Erythroblast (primary cell): Measurements from ENCODE around the gene ARRB1.
A peak's percentile ranks its signal among the peaks of the same experiment; 100 is the strongest.

Experiments used
- DNase-seq, 2 experiments: peaks; one replicate each; lab custom pipeline; 2025; lab: John Stamatoyannopoulos, UW
- GATA1 ChIP-seq: IDR thresholded peaks from 2 replicates; pipeline ENCODE4 v1.6.1; 2011; ENCODE audit warnings: low read depth, mild to moderate bottlenecking, control low read depth, low read length, moderate library complexity
- POLR2A ChIP-seq: IDR thresholded peaks from 2 replicates; pipeline ENCODE4 v1.6.1; 2011; ENCODE audit warnings: mild to moderate bottlenecking, low read length

Gene ARRB1

DNA sequence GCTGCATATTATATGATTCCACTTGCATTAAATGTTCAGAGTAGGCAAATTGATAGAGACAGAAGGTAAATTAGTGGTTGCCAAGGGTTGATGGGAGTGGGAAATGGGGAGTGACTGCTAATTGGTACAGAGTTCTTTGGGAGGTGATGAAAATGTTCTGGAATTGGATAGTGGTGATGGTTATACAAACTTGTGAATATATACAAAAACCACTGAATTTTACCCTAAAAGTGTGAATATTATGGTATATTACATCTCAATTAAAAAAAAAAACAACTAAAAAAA lies 52.5 kb downstream of the ARRB1 start:
- no peak for DNase-seq
- no peak for TF ChIP-seq GATA1
- no peak for TF ChIP-seq POLR2A

DNA sequence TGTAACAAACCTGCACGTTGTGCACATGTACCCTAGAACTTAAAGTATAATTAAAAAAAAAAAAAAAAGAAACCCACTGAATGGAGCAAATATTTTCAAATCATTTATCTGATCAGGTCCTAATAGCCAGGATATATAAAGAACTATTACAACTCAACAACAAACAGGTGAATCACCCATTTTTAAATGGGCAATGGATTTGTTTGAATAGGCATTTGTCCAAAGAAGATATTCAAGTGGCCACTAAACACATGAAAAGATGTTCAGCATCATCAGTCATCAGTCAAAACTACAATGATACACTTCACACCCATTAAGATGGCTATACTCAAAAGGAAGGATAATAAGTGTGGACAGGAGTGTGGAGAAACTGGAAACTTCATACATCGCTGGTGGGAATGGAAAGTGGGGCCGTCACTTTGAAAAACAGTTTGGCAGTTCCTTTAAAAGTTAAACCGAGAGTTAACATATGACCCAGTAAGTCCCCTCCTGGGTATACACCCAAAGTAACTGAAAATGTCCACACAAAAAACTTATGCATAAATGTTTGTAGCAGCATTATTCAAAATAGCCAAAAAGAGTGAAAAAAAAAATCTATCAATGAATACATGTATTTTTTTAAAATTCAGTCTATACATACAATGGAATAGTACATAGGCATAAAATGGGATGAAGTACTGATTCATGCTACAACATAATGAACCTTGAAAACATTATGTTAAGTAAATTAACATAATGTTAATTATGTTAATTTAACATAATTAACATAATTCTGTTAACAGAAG lies 53.1 kb downstream of the ARRB1 start:
- no peak for DNase-seq
- TF ChIP-seq POLR2A (no peak), GATA1 (no peak)

GRCh38 chr11:75293903-75294302 lies 57.6 kb downstream of the ARRB1 start:
- no peak for TF ChIP-seq POLR2A
- no peak for TF ChIP-seq GATA1
- DNase-seq = no peak

- TF ChIP-seq GATA1 (no peak), POLR2A (no peak)
- DNase-seq = no peak
Measured at GRCh38 chr11:75292943-75293342, 58.5 kb downstream of the ARRB1 start.

GRCh38 chr11:75291741-75292140 lies 59.7 kb downstream of the ARRB1 start:
- no peak for TF ChIP-seq POLR2A
- no peak for TF ChIP-seq GATA1
- DNase-seq = no peak

DNA sequence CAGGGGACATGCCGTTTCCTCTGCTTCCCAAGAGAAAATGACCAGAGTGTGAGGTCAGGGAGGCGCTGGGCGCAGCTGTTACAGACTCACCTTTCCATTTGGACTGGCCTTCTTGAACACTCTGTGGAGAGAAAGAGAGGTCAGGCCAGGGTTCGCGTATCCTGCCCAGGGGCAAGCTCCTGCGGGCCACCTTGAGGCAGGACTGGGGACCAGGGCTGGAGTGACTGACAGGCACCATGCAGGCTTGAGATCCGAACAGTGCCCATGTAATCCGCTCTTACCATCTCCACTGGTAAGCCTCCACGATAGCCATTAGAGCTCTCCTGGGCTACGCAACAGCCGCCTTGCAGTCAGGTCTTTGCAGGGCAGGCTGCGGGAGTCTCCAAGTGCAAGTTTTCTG lies 61.5 kb downstream of the ARRB1 start:
- no peak for TF ChIP-seq POLR2A
- TF ChIP-seq GATA1 = no peak
- DNase-seq = no peak

- TF ChIP-seq POLR2A (no peak), GATA1 (no peak)
Measured at GRCh38 chr11:75289511-75289760, 62.0 kb downstream of the ARRB1 start.

DNA sequence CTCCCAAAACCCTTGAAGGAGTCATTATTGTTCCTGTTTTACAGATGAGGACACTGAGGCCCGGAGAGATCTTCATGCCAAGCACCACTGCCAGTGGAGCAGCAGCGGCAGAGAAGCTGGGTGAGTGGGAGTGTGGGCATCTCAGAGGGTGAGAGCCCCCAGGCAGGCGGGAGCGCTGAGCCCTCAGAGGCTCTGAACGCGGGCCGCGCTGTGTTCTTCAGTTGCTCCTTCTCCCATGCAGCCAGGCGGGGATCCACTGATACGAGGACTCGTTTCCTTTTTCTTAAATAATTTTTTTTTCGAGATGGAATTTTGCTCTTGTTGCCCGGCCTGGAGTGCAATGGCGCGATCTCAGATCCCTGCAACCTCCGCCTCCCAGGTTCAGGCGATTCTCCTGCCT lies 63.9 kb downstream of the ARRB1 start:
- TF ChIP-seq GATA1 = no peak
- TF ChIP-seq POLR2A = no peak
- DNase-seq = no peak

More at GRCh38 chr11:75289511-75289760, 62.0 kb downstream of the ARRB1 start:
- no peak for DNase-seq

DNA sequence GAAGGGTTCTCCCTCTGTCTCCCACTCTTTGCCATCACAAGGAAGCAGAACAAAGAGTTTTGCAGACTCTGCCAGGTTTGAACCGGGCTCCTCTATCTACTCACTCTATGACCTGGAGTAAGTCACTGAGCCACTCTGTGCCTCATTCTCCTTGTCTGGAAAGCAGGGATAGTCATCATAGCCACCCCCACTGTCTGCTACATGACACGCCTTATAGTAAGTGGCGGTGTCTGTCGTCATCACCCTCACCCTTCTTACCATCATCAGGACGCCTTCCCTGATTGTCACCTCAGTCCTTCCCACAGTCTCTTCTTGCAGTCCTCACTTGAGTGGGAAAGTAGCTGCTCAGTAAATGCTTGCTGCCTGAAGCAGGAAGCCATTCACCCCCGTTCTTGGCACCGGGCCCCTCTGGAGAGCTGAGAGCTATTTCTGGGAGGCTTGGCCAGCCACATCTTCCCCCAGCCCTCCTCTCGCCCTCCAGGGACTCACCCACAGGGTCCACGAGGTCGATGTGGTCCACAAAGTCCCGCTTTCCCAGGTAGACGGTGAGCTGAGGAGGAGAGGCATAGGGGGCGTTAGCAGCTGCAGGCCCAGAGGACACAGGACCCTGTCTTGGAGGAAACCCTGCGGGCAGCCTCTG lies 64.5 kb downstream of the ARRB1 start:
- no peak for DNase-seq

DNA sequence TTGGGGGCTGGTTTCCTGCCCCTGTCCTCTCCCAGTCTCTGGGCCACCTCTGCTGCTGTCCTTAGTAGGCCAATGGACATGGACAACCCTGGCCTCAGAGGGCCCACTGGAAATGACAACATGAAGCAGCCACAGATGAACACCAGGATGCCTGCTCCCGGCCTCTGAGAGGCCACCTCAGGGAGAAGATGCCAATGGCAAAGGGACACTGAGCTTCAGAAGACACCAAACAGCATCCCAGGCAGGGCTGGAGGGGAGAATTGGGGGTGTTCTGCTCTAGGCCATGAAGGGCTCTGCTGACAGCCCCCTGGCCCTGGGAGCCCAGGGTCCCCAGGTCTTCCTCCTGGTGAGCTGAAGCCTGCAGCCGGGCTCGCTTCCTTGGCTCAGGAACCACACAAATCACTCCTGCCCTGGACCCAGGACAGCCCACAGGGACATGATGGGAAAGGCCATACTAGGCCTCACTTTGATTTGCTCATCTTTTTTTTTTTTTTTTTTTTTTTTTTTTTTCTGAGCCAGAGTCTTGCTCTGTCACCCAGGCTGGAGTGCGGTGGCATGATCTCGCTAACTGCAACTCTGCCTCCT lies 65.6 kb downstream of the ARRB1 start:
- no peak for DNase-seq
- TF ChIP-seq GATA1 (no peak), POLR2A (no peak)

More for the DNA sequence above, 64.5 kb downstream of the ARRB1 start:
- TF ChIP-seq GATA1 = no peak
- TF ChIP-seq POLR2A = no peak

DNA sequence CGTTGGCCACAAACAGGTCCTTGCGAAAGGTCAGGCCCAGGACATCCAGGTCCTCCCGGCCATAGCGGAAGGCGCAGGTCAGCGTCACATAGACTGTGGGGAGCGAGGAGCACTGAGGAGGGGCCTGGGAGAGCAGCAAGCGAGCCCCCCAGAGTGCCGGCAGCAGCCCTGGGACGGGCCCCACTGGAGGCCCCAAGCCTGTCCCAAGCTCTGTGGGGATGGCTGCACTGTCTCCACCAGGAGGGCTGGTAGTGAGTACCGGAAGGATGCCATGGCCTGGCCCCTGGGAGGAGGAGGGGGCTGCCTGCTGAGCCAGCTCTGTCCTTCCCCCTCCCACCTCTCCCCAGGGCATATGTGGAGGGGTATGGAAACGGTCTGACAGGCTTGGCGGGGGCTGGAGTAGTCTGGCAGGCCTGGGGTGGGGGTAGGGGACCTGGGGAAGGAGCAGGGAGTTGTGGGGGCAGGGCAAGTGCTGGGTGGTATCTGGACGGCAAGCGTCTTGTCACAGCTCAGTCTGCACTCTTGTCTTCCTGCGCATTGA lies 68.0 kb downstream of the ARRB1 start:
- no peak for DNase-seq

GRCh38 chr11:75281469-75282095 lies 69.9 kb downstream of the ARRB1 start:
- no peak for DNase-seq
- TF ChIP-seq POLR2A (no peak), GATA1 (no peak)

More for the DNA sequence above, 68.0 kb downstream of the ARRB1 start:
- TF ChIP-seq GATA1 = no peak

DNA sequence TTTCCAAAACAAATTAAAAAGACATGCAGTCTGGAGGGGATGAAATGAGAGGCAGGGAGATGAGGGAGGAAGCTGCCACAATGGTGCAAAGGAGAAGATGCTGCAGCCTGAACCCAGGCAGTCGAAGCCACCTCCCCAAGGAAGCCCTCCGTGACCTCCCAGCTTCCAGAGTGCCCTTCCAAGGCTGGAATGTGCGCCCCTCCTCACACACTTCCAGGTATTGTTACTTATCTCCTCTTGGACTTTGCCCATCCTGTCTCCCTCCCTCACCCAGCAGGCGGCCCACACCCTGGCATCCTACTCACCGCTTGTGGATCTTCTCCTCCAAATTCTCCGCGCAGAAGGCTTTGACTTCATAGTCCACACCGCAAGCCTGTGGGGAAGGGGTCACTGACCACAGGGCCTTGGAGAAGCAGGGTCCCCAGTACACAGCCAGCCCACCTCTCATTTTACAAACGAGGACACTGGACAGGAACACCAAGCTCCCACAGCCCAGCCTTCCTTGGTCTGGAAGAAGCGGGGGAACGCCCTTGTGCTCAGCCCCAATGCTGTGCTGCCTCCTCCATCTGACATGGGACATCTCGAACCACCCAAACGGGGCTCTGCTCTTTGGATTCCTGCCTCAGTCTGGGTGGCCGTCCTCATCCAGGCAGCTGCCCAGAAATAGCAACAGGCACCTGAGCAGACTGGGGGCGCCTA lies 70.5 kb downstream of the ARRB1 start:
- no peak for DNase-seq

GRCh38 chr11:75280227-75280701 lies 71.2 kb downstream of the ARRB1 start:
- TF ChIP-seq POLR2A = no peak
- TF ChIP-seq GATA1 = no peak
- peak; percentile 71 to 86 for DNase-seq

More for the DNA sequence above, 70.5 kb downstream of the ARRB1 start:
- no peak for TF ChIP-seq POLR2A

DNA sequence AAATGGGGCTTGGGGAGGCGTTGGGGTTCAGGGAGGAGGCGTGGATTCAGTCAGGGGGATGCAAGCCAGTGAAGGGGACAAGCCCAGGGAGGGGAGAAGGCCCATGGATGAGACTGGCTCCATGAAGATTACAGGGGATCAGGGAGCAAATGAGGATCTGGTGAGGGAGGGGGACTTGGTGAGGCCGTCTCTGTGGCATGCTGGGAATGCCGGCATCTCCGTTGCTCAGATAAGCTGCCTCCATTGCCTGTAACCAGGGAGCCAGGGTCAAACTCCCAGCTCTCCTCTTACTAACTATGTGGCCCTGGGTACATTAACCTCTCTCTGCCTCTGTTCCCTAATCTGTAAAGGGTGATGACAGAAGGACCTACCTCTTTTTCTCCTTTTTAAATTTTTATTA lies 72.2 kb downstream of the ARRB1 start:
- TF ChIP-seq POLR2A (no peak), GATA1 (no peak)
- DNase-seq = no peak
